SKM-1 (cell line): ENCODE results near the gene NEK1.
"Not testable (repeated sequence)": the region's sequence is repeated elsewhere in the genome, so short reads cannot be mapped to it uniquely, and the experiment has no call there.

Source experiments
- DNase-seq: peaks from one replicate; lab custom pipeline; 2025; ENCODE audit not compliant: unreplicated experiment; lab: John Stamatoyannopoulos, UW

NEK1 gene

GRCh38 chr4:169628579-169628978 is 16.2 kb upstream of the NEK1 start:
- DNase-seq = no peak

DNA sequence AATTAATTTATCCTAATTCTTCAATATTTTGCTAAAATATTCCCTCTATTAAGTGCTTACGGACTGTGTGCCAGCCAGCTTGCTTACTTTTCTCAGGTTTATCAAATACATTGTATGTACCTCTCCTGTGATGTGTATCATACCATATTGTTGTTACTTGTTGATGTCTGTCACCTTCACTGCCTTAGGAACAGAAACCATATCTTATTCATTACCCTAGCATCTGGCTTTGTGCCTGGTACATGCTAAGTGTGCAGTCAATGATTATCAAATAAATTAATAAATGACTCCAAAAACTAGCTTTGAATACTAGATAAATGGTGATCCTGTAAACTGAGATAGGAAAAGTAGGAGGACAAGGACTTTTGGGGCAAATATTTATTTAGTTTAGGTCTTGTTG is 14.9 kb upstream of the NEK1 start:
- DNase-seq = no peak

GRCh38 chr4:169626331-169627282 is 14.2 kb upstream of the NEK1 start:
- no peak for DNase-seq

DNA sequence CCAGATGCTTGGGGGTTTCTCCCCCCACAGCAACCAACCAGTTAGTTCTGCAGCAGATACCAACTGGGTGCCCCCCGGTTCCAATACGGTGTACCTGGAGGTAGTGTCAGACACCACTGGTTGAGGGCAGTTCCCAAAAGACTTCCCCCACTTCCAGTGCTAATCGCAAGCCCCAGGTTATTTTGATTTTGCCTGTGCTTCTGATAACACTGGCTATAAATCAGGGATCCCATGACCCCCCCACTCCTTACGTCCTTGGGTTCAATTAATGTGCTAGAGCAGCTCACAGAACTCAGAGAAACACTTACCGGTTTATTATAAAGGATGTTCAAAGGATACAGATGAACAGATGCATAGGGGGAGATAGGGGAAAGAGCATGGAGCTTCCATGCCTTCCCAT is 13.5 kb upstream of the NEK1 start:
- no peak for DNase-seq

DNA sequence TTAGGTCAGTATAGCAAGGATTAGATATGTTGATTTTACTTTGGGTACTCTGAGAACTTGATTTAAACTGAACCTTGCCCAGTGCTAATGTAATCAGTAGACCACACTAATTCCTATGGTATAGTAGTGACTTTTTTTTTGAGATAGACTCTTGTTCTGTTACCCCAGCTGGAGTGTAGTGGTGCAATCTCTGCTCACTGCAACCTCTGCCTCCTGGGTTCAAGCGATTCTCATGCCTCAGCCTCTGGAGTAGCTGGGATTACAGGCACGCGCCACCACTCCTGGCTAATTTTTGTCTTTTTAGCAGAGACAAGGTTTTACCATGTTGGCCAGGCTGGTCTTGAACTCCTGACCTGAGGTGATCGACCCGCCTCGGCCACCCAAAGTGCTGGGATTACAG is 11.6 kb upstream of the NEK1 start:
- DNase-seq = not testable (repeated sequence)

GRCh38 chr4:169622566-169622965 is 10.2 kb upstream of the NEK1 start:
- DNase-seq = no peak

DNA sequence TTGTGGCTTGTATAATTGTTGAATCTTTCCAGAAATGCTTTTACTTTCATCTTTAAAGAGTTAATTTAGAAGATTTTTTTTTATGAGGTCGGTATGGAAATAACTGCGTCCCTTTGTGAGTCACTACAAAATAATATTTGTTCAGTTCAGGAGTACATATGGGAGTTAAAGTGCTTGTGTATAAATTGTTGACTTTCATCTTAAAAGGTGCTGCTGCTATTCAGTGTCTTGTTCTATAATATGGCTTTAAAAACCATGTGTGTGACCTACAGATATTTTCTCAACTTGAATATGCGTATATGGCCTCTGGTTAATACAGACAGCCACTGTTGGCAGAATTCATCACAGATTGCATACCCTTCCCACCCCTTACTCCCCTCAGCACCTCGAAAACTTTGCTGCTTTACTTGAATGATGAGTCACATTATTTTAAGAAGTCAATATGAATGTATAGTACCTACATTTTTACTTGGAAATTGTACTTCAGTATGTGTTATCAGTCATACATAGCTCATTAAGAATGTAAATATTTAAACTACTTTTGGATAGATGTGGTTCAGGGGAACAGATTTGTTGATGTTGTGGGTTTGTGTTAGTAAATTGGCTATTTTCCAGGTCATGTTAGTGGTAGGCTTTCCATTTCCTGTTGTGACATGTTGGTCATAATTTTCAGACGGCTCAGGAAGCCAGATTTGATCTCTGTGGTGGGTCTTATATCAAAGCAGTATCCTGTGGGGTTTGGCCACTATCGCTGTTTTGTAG is 9.5 kb upstream of the NEK1 start:
- no peak for DNase-seq

- DNase-seq = no peak
Measured at GRCh38 chr4:169620880-169621248, 8.5 kb upstream of the NEK1 start.

DNA sequence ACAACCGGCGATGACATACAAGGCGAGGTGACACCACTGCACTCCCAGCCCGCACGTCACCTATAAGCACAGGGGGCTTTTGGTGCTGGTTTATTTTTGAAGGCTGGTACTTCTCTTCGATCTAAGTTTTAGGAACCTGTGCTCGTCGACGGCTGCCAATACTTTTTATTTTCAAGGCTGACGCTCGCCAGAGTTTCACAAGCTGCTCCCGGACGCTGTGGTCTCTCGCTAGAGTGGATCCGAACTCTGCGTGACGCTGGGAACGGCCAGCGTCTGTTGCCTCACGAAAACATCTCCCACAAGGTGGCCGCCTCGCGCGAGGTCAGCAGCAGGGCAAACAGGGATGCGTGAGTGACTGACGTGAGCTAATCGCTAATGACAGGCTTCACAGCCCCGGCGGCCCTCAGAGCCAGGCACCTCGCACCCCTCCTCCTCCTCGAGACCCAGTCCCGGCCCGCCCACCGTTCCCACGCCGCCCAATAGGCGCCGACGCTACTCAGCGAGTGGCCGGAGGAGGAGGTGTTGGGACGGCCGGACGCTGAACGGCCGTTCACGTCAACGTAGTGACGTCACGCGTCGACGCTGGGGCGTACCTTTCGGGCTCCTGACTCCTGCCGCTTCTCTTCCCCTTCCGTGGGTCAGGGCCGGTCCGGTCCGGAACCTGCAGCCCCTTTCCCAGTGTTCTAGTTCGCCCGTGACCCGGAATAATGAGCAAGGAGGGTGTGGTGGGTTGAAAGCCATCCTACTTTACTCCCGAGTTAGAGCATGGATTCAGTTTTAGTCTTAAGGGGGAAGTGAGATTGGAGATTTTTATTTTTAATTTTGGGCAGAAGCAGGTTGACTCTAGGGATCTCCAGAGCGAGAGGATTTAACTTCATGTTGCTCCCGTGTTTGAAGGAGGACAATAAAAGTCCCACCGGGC is 7.8 kb upstream of the NEK1 start, which contains the start of gene CLCN3:
Gene CLCN3, plus strand, starts transcription at position 621 of the 922 bp plus-strand sequence. CDS start 15,351 bp downstream, outside the sequence.
- peak; percentile 92 for DNase-seq

- peak; percentile 27 for DNase-seq
Measured at GRCh38 chr4:169619518-169619957, 7.2 kb upstream of the NEK1 start.

- DNase-seq = no peak
Measured at GRCh38 chr4:169618986-169619385, 6.6 kb upstream of the NEK1 start.

DNA sequence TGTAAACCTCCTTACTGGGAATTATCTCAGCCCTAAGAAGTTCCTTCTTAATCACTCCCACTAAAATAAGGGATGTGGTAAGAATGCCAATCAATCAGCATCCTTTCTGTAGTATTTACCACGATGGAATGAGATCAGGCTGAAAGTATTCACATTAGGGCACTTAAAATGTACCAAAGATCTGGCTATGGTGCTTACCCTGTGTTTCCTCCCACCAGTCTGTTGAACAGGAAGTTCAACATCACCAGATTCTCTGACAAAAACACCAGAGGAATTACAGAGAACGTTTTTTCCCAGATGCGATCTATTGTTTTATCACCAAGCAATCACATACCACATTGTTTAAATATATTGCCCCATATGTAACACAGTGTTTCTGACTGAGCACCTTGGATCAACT is 5.9 kb upstream of the NEK1 start:
- no peak for DNase-seq

DNA sequence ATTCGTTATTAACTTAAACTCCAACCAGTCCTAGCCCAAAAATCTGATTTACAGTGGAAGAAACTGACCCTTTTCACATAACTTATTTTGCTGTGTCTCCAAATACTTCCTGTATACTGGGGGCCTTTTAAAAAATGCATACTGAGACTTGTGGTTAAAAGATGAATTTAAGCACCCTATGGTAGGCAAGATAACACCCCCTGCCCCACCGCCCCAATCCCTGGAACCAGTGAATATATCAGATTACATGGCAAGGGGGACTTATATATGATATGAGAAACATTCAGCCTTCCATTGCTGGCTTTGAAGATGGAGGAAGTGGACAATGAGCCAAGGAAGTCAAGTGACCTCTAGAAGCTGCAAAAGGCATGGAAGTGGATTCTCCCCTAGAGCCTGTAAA is 4.9 kb upstream of the NEK1 start:
- DNase-seq = no peak

DNA sequence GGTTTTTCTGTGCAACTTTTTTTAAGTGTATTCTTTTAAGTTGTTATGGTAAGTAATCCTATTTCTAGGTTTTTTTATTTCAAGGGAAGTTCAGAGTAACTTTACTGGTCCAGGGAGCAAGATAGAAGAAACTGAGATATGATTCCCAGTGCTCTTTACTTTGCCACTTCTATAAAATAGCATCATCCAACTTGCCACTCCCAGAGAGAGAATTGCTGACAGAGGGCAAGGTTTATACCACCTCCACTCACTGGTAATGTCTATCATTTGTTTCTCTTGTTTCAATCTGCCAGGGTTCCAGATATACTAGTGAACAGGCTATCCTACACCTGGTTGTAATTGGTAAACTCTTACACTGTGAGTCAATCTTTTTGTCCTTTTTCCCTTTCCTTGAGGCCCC is 4.5 kb upstream of the NEK1 start:
- no peak for DNase-seq

GRCh38 chr4:169615467-169616106 is 3.2 kb upstream of the NEK1 start:
- no peak for DNase-seq

- peak; percentile 51 for DNase-seq
Measured at GRCh38 chr4:169612871-169613859, 782 bp upstream of the NEK1 start.

DNA sequence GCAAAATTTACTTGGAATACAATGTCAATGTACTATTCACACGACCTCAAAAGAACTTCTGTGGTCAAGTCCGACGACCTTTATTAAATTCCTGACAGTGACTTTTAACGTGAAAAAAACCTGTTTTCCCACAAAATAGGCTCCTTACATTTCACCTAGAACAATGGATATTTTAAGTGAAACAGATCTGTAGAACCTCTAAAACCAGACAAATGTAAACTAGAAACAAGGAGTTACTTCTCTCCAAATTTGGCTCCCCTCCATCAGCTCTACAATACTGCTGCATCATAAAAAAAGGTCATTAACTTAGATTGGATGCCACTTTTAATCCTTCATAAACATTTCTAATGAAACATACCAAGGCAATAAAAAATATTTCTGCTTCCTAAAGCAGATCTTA is 1.2 kb downstream of the NEK1 start:
- no peak for DNase-seq

DNA sequence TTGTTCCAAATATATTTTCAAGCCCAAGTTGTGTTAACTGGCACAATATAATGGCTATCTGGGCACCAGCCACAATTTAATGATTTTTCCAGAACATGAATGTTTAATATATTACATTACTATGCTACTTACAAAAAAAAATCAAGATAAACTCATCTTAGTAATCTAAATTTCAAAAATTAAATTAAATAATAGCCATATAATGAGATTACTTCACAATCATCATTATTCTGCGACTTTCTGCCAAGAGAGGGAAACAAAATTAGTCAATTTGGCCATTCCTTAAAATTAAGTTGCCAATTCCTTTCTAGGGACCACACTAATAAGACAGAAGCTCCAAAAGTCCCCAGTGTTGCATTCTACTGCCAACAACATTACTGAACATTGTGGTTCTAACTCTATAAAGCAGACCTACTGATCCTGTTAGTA is 7.5 kb downstream of the NEK1 start:
- DNase-seq = no peak
